Measurements from ENCODE around the gene APLN. TPM values are rescaled to one million over a fixed set of nuclear protein-coding genes. Genes with fewer than 3 reads are reported as not detected.

Gene APLN
- total and polyA plus RNA-seq, 9 of the 15 experiments (the other 6 are each of a cell fraction or from before 2014, with no cell fraction given) = 0.04 to 0.06 TPM; not detected in 7

GRCh38 chrX:129653181-129653970 is 1.4 kb downstream of the APLN start:
- no TSS peak for BruUV-seq (replicated peaks)

More at GRCh38 chrX:129653181-129653970, 1.4 kb downstream of the APLN start:
- Histone ChIP-seq H3K9ac (ENCODE audit: insufficient read depth in 1 of 2, low read depth in 2 of 2, low read length in 2 of 2) (no peak overlapping the region; a peak in 1 of 4 replicates), H3K4me3 (no peak overlapping the region), H3K79me2 (ENCODE audit: control insufficient read depth, insufficient read depth, low read length) (no peaks in the 10 kb centered on the region), H3K4me2 (ENCODE audit: insufficient read depth, low read length) (no peak overlapping the region), H3K9me1 (ENCODE audit: control insufficient read depth, insufficient read depth, low read length) (no peaks in the 10 kb centered on the region), H3K9me3 (replicated peaks; ENCODE audit: control insufficient read depth, insufficient read depth, low read depth, low read length) (no peaks in the 10 kb centered on the region), H3K36me3 (ENCODE audit: control insufficient read depth, insufficient read depth, low read length) (no peaks in the 10 kb centered on the region), H3K27me3 (ENCODE audit: control insufficient read depth in 2 of 2, insufficient read depth in 2 of 2, low read length in 2 of 2) (peaks cover 27 to 76% of the 10 kb centered on the region in 2 experiments), H3K27ac (ENCODE audit: extremely low read depth, low read depth, low read length) (no peak overlapping the region), H4K20me1 (replicated peaks; ENCODE audit: control insufficient read depth, insufficient read depth, low read length) (0 out of 2 replicates have a peak, but pooled peaks cover 11% of the 10 kb centered on the region), H2AFZ (ENCODE audit: low read depth, low read length) (no peak overlapping the region), H3K4me1 (replicated peaks in 1 of 2; ENCODE audit: control insufficient read depth in 2 of 2, insufficient read depth in 2 of 2, low read length in 2 of 2) (peaks cover 0 to 17% of the 10 kb centered on the region in 2 experiments; a peak in 2 of 5 replicates)
- WGBS (ENCODE audit: insufficient coverage, low coverage, missing lambda C conversion rate) = 7% methylated on average over 3 of the region's 10 CpGs
- FAIRE-seq (no peak), ATAC-seq (no peak), DNase-seq (ENCODE audit: extremely low read depth in 1 of 4, low spot score in 3 of 4) (no peak)
- intact Hi-C loops (cut with micrococcal nuclease) (no loop called here), in situ Hi-C loops (cut with MboI) (no loop called here)
- CTCF ChIA-PET (ENCODE audit: low intra/inter-chr PET ratio) = no interaction called here
- POLR2A ChIA-PET = no interaction called here
- no peak for TF ChIP-seq ZNF277 (CRISPR knock-in tag; IDR thresholded peaks at IDR 0.05; ENCODE audit: borderline replicate concordance)
- TF ChIP-seq THRAP3 (IDR thresholded peaks at IDR 0.05; ENCODE audit: borderline replicate concordance) = no peak
- TF ChIP-seq HES1 (IDR thresholded peaks at IDR 0.05; ENCODE audit: low read depth) = no peak
- TF ChIP-seq ZNF217 (CRISPR knock-in tag; IDR thresholded peaks at IDR 0.05) = no peak
- TF ChIP-seq MTA3 (IDR thresholded peaks at IDR 0.05; ENCODE audit: borderline replicate concordance) = no peak
- TF ChIP-seq CREB3L1 (IDR thresholded peaks at IDR 0.05; ENCODE audit: borderline replicate concordance, low read depth) = no peak
- TF ChIP-seq ZNF384 (IDR thresholded peaks at IDR 0.05; ENCODE audit: low read depth, low read length) = no peak
- TF ChIP-seq, protein P1, sequence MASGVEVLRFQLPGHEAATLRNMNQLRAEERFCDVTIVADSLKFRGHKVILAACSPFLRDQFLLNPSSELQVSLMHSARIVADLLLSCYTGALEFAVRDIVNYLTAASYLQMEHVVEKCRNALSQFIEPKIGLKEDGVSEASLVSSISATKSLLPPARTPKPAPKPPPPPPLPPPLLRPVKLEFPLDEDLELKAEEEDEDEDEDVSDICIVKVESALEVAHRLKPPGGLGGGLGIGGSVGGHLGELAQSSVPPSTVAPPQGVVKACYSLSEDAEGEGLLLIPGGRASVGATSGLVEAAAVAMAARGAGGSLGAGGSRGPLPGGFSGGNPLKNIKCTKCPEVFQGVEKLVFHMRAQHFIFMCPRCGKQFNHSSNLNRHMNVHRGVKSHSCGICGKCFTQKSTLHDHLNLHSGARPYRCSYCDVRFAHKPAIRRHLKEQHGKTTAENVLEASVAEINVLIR (CRISPR knock-in tag; IDR thresholded peaks at IDR 0.05) = no peak
- no peak for TF ChIP-seq L3MBTL2 (IDR thresholded peaks at IDR 0.05)
- TF ChIP-seq NFYB (IDR thresholded peaks at IDR 0.05; ENCODE audit: extremely low read depth, insufficient read length) = no peak
